ENCODE results near the gene SEC24D.

DNA sequence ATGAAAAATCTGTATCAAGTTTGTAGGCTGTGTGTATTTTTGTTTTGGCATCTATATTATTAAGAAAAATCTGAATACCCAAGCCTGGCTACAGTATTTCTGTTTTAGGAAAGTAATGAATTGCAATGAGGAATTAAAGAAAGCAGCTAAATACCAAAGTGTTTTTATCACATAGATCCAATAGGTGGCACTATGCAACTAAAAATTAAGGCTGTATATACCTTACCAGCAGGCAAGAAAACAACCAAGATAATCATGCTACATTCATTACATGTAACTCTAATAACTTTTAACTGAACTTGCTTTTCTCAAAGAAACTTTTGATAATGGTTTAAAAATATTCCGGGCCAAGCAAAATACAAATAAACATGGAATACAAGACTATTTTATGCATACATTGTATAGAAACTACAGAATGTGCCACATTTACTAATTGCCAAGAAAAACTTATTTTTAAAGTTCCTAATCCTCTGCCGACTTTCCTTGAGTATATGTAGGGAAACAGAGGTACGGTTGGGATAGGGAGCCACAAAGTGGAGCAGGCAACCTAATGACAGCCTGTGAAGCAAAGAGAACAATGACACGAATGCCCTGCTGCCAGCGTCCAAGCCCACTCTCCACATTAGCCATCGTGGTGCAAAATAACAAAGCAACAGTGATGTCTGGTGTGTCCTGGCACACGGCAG, 63.7 kb downstream of the SEC24D start:
- TF ChIP-seq, protein P1, sequence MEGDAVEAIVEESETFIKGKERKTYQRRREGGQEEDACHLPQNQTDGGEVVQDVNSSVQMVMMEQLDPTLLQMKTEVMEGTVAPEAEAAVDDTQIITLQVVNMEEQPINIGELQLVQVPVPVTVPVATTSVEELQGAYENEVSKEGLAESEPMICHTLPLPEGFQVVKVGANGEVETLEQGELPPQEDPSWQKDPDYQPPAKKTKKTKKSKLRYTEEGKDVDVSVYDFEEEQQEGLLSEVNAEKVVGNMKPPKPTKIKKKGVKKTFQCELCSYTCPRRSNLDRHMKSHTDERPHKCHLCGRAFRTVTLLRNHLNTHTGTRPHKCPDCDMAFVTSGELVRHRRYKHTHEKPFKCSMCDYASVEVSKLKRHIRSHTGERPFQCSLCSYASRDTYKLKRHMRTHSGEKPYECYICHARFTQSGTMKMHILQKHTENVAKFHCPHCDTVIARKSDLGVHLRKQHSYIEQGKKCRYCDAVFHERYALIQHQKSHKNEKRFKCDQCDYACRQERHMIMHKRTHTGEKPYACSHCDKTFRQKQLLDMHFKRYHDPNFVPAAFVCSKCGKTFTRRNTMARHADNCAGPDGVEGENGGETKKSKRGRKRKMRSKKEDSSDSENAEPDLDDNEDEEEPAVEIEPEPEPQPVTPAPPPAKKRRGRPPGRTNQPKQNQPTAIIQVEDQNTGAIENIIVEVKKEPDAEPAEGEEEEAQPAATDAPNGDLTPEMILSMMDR (IDR thresholded peaks at IDR 0.05) = peak; percentile 49 to 72 (median 57)
- no peak for TF ChIP-seq EP300 (IDR thresholded peaks at IDR 0.05; ENCODE audit: low read depth)
- no peak for TF ChIP-seq POLR2A (IDR thresholded peaks at IDR 0.05)
- no peak for TF ChIP-seq POLR2AphosphoS5 (IDR thresholded peaks at IDR 0.05)

Measured in transverse colon (tissue), 4 donors.